Natural killer cell (primary cell): ENCODE measurements around the gene SERPINI2. TPM values are rescaled to one million over a fixed set of nuclear protein-coding genes. Genes with fewer than 3 reads are reported as not detected.

Experiments used
- ATAC-seq, 3 donors: fragments of 150-1000 bp in 2 of 3; fragments of 200-7000 bp in 1 of 3; cut with Tn5 transposase; 1 replicate in 1 of 3; 2 replicates in 2 of 3; pipeline ENCODE4 v1.10.0; 2021; ENCODE audit warnings: mild to moderate bottlenecking in 2 of 3, moderate library complexity in 2 of 3
- DNase-seq, 2 donors: peaks; one replicate each; pipeline versions ENCODE4 v3.0.0 to v3.0.0-alpha.2; 2013 to 2021; ENCODE audit warnings: mixed read lengths in 1 of 2
- H3K27ac ChIP-seq: one replicate; pipeline ENCODE4 v1.5.1; 2013; ENCODE audit warnings: mild to moderate bottlenecking, low read length
- H3K27me3 ChIP-seq: one replicate; pipeline ENCODE4 v1.6.1; 2013; ENCODE audit warnings: low read length; ENCODE audit not compliant: control insufficient read depth, insufficient read depth
- H3K36me3 ChIP-seq: one replicate; pipeline ENCODE4 v1.6.1; 2013; ENCODE audit warnings: low read length; ENCODE audit not compliant: control insufficient read depth, insufficient read depth
- H3K4me1 ChIP-seq: one replicate; pipeline ENCODE4 v1.6.1; 2013; ENCODE audit warnings: low read length; ENCODE audit not compliant: control insufficient read depth, insufficient read depth
- H3K4me3 ChIP-seq: one replicate; pipeline ENCODE4 v1.5.1; 2013; ENCODE audit warnings: low read length
- H3K9me3 ChIP-seq: one replicate; pipeline ENCODE4 v1.6.1; 2013; ENCODE audit warnings: low read length; ENCODE audit not compliant: control insufficient read depth, insufficient read depth
- H3K27ac Mint-ChIP-seq, 2 donors: one replicate each; pipeline ENCODE4 v1.8.0; 2022; ENCODE audit warnings: mild to moderate bottlenecking in 2 of 2, mixed read lengths in 2 of 2, moderate library complexity in 1 of 2
- H3K27me3 Mint-ChIP-seq, 2 donors: one replicate each; pipeline ENCODE4 v1.8.0; 2022; ENCODE audit warnings: low read depth in 2 of 2, mixed read lengths in 2 of 2
- H3K36me3 Mint-ChIP-seq: one replicate; pipeline ENCODE4 v1.8.0; 2022; ENCODE audit warnings: mixed read lengths
- H3K4me1 Mint-ChIP-seq, 2 donors: one replicate each; pipeline ENCODE4 v1.8.0; 2022; ENCODE audit warnings: mixed read lengths in 2 of 2
- H3K4me3 Mint-ChIP-seq: one replicate; pipeline ENCODE4 v1.8.0; 2022; ENCODE audit warnings: mild to moderate bottlenecking, moderate library complexity, mixed read lengths
- H3K9me3 Mint-ChIP-seq, 2 donors: one replicate each; pipeline ENCODE4 v1.8.0; 2022; ENCODE audit warnings: mixed read lengths in 2 of 2
- CTCF ChIP-seq: fragments of 200-600 bp; IDR thresholded peaks from one replicate; pipeline ENCODE4 v1.8.0; 2022; ENCODE audit warnings: antibody characterized with exemption
- WGBS: methylation state at CpG from one replicate; pipeline ENCODE4 v1.1.7; 2013; ENCODE audit warnings: missing lambda C conversion rate; ENCODE audit not compliant: insufficient coverage; 5-methylcytosine and 5-hydroxymethylcytosine counted together
- intact Hi-C: fragments of 100-400 bp; cut with micrococcal nuclease; formaldehyde crosslinking; loops from one replicate; pipeline ENCODE4 v1.14.2; 2022
- total RNA-seq, 4 donors: library from RNA; stranded (reverse); fragments of 120-200 nt in 1 of 4; gene quantifications; one replicate each; pipeline versions ENCODE4 v1.2.3 to v1.2.4, GENCODE V29; 2013 to 2022

Gene SERPINI2
- total RNA-seq, 3 donors from 2014 or later (not counting 1 experiment from before 2014, with no cell fraction given) = not detected

- Histone ChIP-seq H3K4me1 (no peaks in the 10 kb centered on the region), H3K9me3 (no peaks in the 10 kb centered on the region), H3K27me3 (no peaks in the 10 kb centered on the region), H3K36me3 (no peaks in the 10 kb centered on the region), H3K27ac (no peak overlapping the region), H3K4me3 (no peak overlapping the region)
- Mint-ChIP-seq H3K36me3 (no peaks in the 10 kb centered on the region), H3K4me1 (no peaks in the 10 kb centered on the region), H3K4me3 (no peak overlapping the region), H3K27me3 (no peaks in the 10 kb centered on the region), H3K27ac (no peak overlapping the region), H3K9me3 (no peaks in the 10 kb centered on the region)
- TF ChIP-seq CTCF = no peak
- DNase-seq (no peak), ATAC-seq (no peak)
- whole genome bisulfite sequencing = 85% methylated on average over 4 of the region's 5 CpGs
- intact Hi-C loops = no loop called here
Measured at GRCh38 chr3:167467848-167468611, 5.8 kb downstream of the SERPINI2 start.

DNA sequence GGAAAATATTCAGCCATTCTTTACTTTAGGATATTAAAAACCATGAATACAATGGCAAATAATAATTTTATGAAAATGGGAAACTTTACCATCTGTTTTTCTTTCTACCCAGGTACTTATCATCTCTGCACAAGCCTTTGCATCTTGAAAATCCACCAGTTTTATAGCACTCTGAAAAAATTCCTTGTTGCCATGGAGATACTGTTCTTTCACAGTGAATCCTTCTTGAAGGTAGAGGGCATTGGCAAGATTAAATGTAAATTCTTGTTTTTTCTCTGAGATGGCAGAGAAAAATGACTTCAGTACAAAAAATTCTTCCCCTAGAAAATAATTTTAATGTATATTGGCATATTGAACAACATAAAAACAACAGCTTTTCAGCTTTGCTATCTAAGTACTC is 6.9 kb downstream of the SERPINI2 start:
- Mint-ChIP-seq H3K4me3 (no peak overlapping the region), H3K4me1 (no peaks in the 10 kb centered on the region), H3K9me3 (no peaks in the 10 kb centered on the region), H3K27me3 (no peaks in the 10 kb centered on the region), H3K36me3 (no peaks in the 10 kb centered on the region), H3K27ac (no peak overlapping the region)
- Histone ChIP-seq H3K4me3 (no peak overlapping the region), H3K36me3 (no peaks in the 10 kb centered on the region), H3K4me1 (no peaks in the 10 kb centered on the region), H3K27me3 (no peaks in the 10 kb centered on the region), H3K27ac (no peak overlapping the region), H3K9me3 (no peaks in the 10 kb centered on the region)
- ATAC-seq (no peak), DNase-seq (no peak)
- intact Hi-C loops = no loop called here
- no peak for TF ChIP-seq CTCF

- DNase-seq (no peak), ATAC-seq (no peak)
- H3K27me3 ChIP-seq = no peaks in the 10 kb centered on the region
- 74% methylated on average over 5 of the region's 6 CpGs for WGBS
- H3K4me1 ChIP-seq = no peaks in the 10 kb centered on the region
- H3K4me3 ChIP-seq = no peak overlapping the region
- Mint-ChIP-seq H3K9me3 (peaks cover 2 to 3% of the 10 kb centered on the region in 2 donors), H3K4me1 (no peaks in the 10 kb centered on the region), H3K27ac (no peak overlapping the region), H3K36me3 (no peaks in the 10 kb centered on the region), H3K4me3 (no peak overlapping the region), H3K27me3 (no peaks in the 10 kb centered on the region)
- no peak overlapping the region for H3K27ac ChIP-seq
- H3K36me3 ChIP-seq = no peaks in the 10 kb centered on the region
- intact Hi-C loops = no loop called here
- no peak for TF ChIP-seq CTCF
- H3K9me3 ChIP-seq = no peaks in the 10 kb centered on the region
Measured at GRCh38 chr3:167456157-167456799, 17.6 kb downstream of the SERPINI2 start.
